Panc1 (cell line): ENCODE data around the gene PRRT1. TPM values are rescaled to one million over a fixed set of nuclear protein-coding genes. Genes with fewer than 3 reads are reported as not detected.
"Not testable (repeated sequence)": the region's sequence is repeated elsewhere in the genome, so short reads cannot be mapped to it uniquely, and the experiment has no call there.

Source experiments
- ATAC-seq: fragments of 200-7000 bp; cut with Tn5 transposase; 2 replicates; pipeline ENCODE4 v1.9.1; 2020; ENCODE audit warnings: mild to moderate bottlenecking, moderate library complexity
- BruUV-seq: library from RNA; stranded (reverse); fragments of 400-500 nt; replicated peaks from 2 replicates; lab custom pipeline; 2021; lab: Mats Ljungman, UMichigan
- CTCF ChIA-PET: fragments of 300-600 bp; sonication (Branson Sonifier 250); formaldehyde crosslinking; loops from one replicate; lab custom pipeline; 2022; ENCODE audit warnings: antibody characterized with exemption; lab: Charles Lee
- POLR2A ChIA-PET: fragments of 300-600 bp; sonication (Branson Sonifier 250); formaldehyde crosslinking; loops from one replicate; lab custom pipeline; 2022; ENCODE audit warnings: antibody characterized with exemption; lab: Charles Lee
- DNase-seq: peaks from one replicate; pipeline ENCODE4 v3.0.0-alpha.2; 2010; ENCODE audit warnings: low read depth, low spot score
- H3K27ac ChIP-seq: 2 replicates; pipeline ENCODE4 v1.5.1; 2011; ENCODE audit warnings: mild to moderate bottlenecking, low read length, inconsistent platforms
- H3K27me3 ChIP-seq: fragments of 200-500 bp; sonication (Bioruptor generic); 2 replicates; pipeline ENCODE4 v1.6.0; 2014; ENCODE audit warnings: low read length, inconsistent platforms; ENCODE audit not compliant: control insufficient read depth, insufficient read depth
- H3K36me3 ChIP-seq: fragments of 200-500 bp; sonication (Bioruptor generic); 2 replicates; pipeline ENCODE4 v1.5.1; 2014; ENCODE audit warnings: inconsistent platforms, mild to moderate bottlenecking, low read length, moderate library complexity; ENCODE audit not compliant: control insufficient read depth, insufficient read depth
- H3K4me1 ChIP-seq: 2 replicates; pipeline ENCODE4 v1.5.1; 2011; ENCODE audit warnings: inconsistent platforms, mild to moderate bottlenecking, low read length, moderate library complexity; ENCODE audit not compliant: control insufficient read depth, insufficient read depth
- H3K4me3 ChIP-seq, 2 experiments: 2 replicates each; pipeline ENCODE4 v1.5.1; 2011 to 2012; ENCODE audit warnings: low read depth in 2 of 2, low read length in 2 of 2, mild to moderate bottlenecking in 2 of 2, inconsistent platforms in 1 of 2, moderate library complexity in 1 of 2
- H3K9me3 ChIP-seq: fragments of 200-500 bp; sonication (Bioruptor generic); 2 replicates; pipeline ENCODE4 v1.5.1; 2014; ENCODE audit warnings: low read depth, mild to moderate bottlenecking, inconsistent platforms, low read length, moderate library complexity; ENCODE audit not compliant: control insufficient read depth, insufficient read depth
- POLR2AphosphoS5 ChIP-seq: IDR thresholded peaks from 2 replicates; pipeline ENCODE4 v1.6.1; 2012; ENCODE audit warnings: mild to moderate bottlenecking, low read depth, low read length, moderate library complexity
- SIN3A ChIP-seq: IDR thresholded peaks from 2 replicates; pipeline ENCODE4 v1.6.1; 2012; ENCODE audit warnings: low read depth, mild to moderate bottlenecking, low read length, moderate library complexity, borderline replicate concordance; ENCODE audit not compliant: insufficient read depth
- TCF7L2 ChIP-seq: IDR thresholded peaks from 2 replicates; pipeline ENCODE4 v1.6.1; 2011; ENCODE audit warnings: mild to moderate bottlenecking, low read depth, low read length, inconsistent platforms
- in situ Hi-C: cut with HindIII; loops from 2 replicates; pipeline ENCODE4 v1.10.0; 2016; ENCODE audit warnings: low sequenced_read_pairs, low pct_unique_long_range_greater_than_20kb
- intact Hi-C: fragments of 100-400 bp; cut with micrococcal nuclease; formaldehyde crosslinking; loops from one replicate; pipeline ENCODE4 v1.10.0; 2022; ENCODE audit not compliant: unreplicated experiment
- total RNA-seq: library from RNA; stranded (reverse); gene quantifications from one replicate; pipeline ENCODE4 v1.2.1, GENCODE V29; 2021; ENCODE audit not compliant: unreplicated experiment
- TF ChIP-seq, protein P1 (sequence below): fragments of 450-650 bp; IDR thresholded peaks from 2 replicates; pipeline ENCODE4 v1.5.1; 2017; ENCODE audit warnings: mild to moderate bottlenecking
- TF ChIP-seq, protein P2 (sequence below), 2 experiments: IDR thresholded peaks; 2 replicates each; pipeline ENCODE4 v1.6.1; 2011 to 2012; ENCODE audit warnings: low read depth in 2 of 2, control low read depth in 1 of 2, low read length in 1 of 2, mild to moderate bottlenecking in 1 of 2, moderate library complexity in 1 of 2; ENCODE audit not compliant: insufficient read depth in 1 of 2

The PRRT1 gene
- total RNA-seq, 1 experiment from 2014 or later = 1.3 TPM

DNA sequence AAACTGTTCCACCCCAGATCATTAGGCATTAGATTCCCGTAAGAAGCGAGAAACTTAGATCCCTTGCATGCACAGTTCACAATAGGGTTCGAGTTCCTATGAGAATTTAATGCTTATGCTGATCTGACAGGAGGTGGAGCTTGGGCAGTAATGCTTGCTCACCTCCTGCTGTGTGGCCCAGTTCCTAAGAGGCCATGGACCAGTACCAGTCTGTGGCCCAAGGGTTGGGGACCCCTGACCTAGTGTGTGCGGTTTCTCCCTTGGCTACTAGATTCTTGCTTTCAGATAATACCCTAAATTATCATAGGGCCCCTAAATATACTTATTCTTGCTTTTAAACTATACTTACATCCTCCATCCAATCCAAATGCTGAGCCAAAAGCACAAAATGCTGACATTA, 42.6 kb upstream of the PRRT1 start:
- CTCF ChIA-PET = interaction anchor here (0.6 kb wide), 1 partner anchor 9 kb away, joined by 7 read pairs; no protein-coding TSS in a partner anchor
- no peaks in the 10 kb centered on the region for H3K9me3 ChIP-seq
- peaks cover 36% of the 10 kb centered on the region for H3K4me1 ChIP-seq
- POLR2A ChIA-PET = no interaction called here
- H3K36me3 ChIP-seq = no peaks in the 10 kb centered on the region; the same call in 1 of the 2 replicates
- H3K27me3 ChIP-seq = no peaks in the 10 kb centered on the region
- intact Hi-C loops (loop anchor here (10.0 kb wide), 1 partner anchor 80 kb away; no protein-coding TSS in a partner anchor), in situ Hi-C loops (no loop called here)
- DNase-seq (no peak), ATAC-seq (no peak)
- TF ChIP-seq SIN3A = no peak
- TF ChIP-seq, protein P1, sequence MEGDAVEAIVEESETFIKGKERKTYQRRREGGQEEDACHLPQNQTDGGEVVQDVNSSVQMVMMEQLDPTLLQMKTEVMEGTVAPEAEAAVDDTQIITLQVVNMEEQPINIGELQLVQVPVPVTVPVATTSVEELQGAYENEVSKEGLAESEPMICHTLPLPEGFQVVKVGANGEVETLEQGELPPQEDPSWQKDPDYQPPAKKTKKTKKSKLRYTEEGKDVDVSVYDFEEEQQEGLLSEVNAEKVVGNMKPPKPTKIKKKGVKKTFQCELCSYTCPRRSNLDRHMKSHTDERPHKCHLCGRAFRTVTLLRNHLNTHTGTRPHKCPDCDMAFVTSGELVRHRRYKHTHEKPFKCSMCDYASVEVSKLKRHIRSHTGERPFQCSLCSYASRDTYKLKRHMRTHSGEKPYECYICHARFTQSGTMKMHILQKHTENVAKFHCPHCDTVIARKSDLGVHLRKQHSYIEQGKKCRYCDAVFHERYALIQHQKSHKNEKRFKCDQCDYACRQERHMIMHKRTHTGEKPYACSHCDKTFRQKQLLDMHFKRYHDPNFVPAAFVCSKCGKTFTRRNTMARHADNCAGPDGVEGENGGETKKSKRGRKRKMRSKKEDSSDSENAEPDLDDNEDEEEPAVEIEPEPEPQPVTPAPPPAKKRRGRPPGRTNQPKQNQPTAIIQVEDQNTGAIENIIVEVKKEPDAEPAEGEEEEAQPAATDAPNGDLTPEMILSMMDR = no peak
- no peak for TF ChIP-seq TCF7L2
- no peak for TF ChIP-seq POLR2AphosphoS5
- TF ChIP-seq, protein P2, sequence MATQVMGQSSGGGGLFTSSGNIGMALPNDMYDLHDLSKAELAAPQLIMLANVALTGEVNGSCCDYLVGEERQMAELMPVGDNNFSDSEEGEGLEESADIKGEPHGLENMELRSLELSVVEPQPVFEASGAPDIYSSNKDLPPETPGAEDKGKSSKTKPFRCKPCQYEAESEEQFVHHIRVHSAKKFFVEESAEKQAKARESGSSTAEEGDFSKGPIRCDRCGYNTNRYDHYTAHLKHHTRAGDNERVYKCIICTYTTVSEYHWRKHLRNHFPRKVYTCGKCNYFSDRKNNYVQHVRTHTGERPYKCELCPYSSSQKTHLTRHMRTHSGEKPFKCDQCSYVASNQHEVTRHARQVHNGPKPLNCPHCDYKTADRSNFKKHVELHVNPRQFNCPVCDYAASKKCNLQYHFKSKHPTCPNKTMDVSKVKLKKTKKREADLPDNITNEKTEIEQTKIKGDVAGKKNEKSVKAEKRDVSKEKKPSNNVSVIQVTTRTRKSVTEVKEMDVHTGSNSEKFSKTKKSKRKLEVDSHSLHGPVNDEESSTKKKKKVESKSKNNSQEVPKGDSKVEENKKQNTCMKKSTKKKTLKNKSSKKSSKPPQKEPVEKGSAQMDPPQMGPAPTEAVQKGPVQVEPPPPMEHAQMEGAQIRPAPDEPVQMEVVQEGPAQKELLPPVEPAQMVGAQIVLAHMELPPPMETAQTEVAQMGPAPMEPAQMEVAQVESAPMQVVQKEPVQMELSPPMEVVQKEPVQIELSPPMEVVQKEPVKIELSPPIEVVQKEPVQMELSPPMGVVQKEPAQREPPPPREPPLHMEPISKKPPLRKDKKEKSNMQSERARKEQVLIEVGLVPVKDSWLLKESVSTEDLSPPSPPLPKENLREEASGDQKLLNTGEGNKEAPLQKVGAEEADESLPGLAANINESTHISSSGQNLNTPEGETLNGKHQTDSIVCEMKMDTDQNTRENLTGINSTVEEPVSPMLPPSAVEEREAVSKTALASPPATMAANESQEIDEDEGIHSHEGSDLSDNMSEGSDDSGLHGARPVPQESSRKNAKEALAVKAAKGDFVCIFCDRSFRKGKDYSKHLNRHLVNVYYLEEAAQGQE (IDR thresholded peaks at IDR 0.05; ENCODE audit: insufficient read depth in 1 of 2, low read depth in 2 of 2, low read length in 1 of 2) = no peak
- BruUV-seq = no TSS peak
- peak overlapping the region; percentile 99; the same call in 1 of the 2 replicates for H3K27ac ChIP-seq
- H3K4me3 ChIP-seq = no peak overlapping the region

DNA sequence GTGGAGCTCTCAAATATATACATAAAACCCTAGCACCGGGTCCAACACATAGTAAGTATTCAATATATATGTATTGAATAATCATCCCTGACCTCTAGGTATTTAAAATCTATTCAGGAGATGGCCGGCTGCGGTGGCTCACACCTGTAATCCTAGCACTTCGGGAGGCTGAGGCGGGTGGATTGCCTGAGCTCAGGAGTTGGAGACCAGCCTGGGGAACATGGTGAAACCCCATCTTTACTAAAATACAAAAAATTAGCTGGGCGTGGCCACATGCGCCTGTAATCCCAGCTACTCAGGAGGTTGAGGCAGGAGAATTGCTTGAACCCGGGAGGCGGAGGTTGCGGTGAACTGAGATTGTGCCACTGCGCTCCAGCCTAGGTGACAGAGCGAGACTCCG, 41.4 kb upstream of the PRRT1 start:
- CTCF ChIA-PET, H3K36me3 ChIP-seq, in situ Hi-C loops, H3K9me3 ChIP-seq, POLR2A ChIA-PET, ATAC-seq, H3K27me3 ChIP-seq, BruUV-seq, DNase-seq, H3K4me3 ChIP-seq: not testable (repeated sequence)
- intact Hi-C loops = loop anchor here (10.0 kb wide), 1 partner anchor 78 kb away; no protein-coding TSS in a partner anchor
- Histone ChIP-seq H3K27ac (peak overlapping the region; percentile 81), H3K4me1 (peaks cover 42% of the 10 kb centered on the region)

DNA sequence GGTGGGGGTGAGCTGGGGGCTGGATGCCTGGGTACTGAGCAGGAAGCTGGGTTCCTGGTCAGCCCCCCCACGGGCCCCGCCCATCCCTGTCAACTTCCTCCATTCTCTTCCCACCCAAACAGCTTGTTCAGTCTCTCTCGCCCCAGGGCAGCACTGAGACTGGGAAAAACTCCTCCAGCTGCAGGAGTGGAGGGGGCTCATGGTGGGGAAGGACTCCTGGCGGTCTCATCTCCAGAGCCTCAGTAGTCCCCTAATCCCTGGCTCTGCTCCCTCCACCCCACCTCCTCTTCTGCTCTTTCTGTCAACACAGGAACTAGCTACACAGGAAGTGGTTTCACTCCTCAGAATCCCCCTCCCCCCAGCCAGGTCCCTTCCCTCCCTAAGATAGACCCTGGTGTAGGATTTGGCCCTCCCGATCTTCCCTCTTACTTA, 40.9 kb upstream of the PRRT1 start, which contains the start of gene GPSM3:
GPSM3 (minus strand) TSS at position 36 of the 432 bp plus-strand sequence. CDS start 130 bp downstream, outside the sequence.
- intact Hi-C loops = loop anchor here (10.0 kb wide), 1 partner anchor 78 kb away; no protein-coding TSS in a partner anchor
- Histone ChIP-seq H3K4me3 (no peak within 1 kb of the TSS), H3K36me3 (no peaks in the 10 kb centered on the region; the same call in 1 of the 2 replicates), H3K9me3 (no peaks in the 10 kb centered on the region), H3K27me3 (no peaks in the 10 kb centered on the region), H3K4me1 (peaks cover 42% of the 10 kb centered on the region), H3K27ac (peak within 1 kb of the TSS; percentile 94)
- DNase-seq (no peak), ATAC-seq (no peak)
- TF ChIP-seq, protein P2 (IDR thresholded peaks at IDR 0.05; ENCODE audit: insufficient read depth in 1 of 2, low read depth in 2 of 2, low read length in 1 of 2) = no peak
- TF ChIP-seq, protein P1 = no peak
- TF ChIP-seq TCF7L2 (no peak), POLR2AphosphoS5 (no peak), SIN3A (no peak)
- ChIA-PET POLR2A (no interaction called here), CTCF (no interaction called here)
- no TSS peak for BruUV-seq
- in situ Hi-C loops = no loop called here
